HG03097 (cell line): Measurements from ENCODE around the gene EHMT1.

Experiments used
- ATAC-seq: cut with Tn5 transposase; IDR thresholded peaks from one replicate; pipeline ENCODE4 v1.9.1; 2021; ENCODE audit not compliant: unreplicated experiment, low FRiP score

The EHMT1 gene

DNA sequence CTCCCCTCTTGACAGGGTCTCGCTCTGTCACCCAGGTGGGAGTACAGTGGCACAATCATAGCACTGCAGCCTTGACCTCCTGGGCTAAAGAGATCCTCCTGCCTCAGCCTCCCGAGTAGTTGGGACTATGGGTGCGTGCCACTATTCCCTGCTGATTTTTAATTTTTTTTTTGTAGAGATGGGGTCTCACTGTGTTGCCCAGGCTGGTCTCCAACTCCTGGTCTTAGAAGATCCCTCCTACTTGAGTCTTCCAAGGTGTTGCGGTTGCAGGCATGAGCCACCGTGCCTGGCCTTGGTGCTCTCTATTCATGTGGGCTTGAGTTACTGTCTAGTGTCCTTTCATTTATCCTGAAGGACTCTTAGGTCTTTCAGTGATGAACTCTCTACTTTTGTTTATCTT, 24.1 kb downstream of the EHMT1 start:
- ATAC-seq, result no peak

DNA sequence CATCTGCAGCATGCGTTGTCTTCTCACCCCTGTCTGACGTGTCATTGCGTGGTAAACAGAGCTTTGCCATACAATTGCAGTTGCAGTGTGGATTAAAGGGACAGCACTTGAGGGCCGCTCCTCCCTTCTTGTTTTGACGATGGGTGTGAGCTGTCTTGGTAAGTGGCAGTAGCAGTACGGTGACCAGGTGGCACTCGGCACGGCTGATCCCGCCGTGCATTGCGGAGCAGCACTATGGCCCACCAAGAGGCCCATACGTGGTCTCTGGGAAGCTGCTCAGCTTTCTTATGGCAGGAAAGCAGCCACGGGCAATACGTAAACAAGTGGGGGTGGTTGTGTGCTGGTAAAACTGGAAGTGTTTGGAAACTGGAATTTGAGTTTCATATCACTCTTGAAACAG, 25.1 kb downstream of the EHMT1 start:
- ATAC-seq, result no peak

DNA sequence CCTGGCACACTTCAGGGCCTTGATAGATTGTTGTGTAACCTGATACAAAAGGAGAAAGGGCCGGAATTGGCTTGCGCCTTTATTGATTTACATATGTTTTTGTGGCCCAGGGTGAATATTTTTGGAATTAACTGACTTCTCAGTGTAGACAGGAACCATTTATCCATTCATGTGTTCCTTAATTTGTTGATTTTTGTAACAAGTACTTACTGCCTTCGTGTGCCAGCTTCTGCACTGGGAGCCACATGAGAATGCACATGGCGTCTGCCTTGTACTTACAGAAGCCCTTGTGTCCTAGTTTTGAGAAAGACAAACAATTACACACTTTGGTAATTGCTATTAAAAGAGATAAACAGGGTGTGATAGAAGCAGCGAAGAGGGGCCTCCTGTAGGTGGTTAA, 26.4 kb downstream of the EHMT1 start:
- no peak for ATAC-seq

DNA sequence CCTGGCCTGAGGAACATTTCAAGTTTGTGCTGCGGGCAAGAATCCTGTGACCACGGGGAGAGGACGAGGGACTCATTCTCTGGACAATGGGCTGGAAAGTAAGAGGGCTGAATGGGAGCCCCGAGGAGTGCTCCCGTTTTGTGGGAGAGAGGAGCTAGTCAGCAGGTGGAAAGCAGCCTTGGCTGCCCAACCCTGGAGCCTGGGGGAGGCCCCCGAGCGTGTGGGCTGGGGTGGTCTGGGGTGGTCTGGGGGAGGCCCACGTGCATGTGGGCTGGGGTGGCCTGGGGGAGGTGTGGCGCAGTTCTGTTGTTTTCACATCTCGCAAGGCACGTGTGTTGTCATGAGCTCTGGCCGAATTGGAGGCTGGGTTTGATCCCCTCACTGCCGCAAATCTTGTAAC, 27.5 kb downstream of the EHMT1 start:
- ATAC-seq, result no peak

DNA sequence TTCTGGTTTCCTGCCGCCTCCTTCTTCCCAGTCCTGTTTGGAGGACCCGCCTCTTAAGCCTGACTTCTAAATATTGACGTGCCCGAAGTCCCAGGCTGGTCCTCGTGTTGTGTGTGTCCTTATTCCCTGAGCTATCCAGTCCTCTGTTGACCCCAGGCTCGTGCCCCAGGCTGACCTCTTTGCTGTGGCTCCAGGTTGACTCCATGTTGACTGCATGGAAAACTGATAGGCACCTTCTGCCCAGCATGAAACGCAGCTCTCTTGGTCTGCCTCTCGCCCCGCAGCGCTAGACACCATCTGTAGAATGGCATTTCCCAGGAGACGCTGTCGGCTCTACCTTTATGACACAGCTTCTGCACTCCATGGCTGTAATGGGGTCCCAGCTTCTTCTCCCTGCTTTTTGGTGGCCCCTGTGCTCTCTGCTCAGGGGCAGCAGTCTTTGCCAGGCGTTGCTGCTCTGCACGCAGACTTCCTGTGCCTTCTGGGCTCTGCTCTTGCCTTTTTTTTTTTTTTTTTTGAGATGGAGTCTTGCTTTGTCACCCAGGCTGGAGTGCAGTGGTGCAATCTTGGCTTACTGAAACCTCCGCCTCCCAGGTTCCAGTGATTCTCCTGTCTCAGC, 28.4 kb downstream of the EHMT1 start:
- no peak for ATAC-seq

DNA sequence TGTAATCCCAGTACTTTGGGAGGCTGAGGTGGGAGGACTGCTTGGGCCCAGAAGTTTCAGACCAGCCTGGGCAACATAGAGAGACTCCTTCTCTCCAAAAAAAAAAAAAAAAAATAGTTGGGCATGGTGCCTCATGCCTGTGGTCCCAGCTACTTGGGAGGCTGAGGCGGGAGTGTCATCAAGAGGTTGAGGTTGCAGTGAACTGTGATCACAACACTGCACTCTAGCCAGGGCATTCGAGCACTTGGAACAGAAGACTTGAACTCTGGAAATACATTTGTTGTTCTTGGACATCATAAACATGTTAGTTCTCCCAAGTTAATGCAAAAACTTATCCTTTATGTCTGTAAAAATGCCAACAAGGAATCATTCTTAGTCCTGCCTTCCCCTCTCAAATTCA, 29.6 kb downstream of the EHMT1 start:
- ATAC-seq, result no peak

DNA sequence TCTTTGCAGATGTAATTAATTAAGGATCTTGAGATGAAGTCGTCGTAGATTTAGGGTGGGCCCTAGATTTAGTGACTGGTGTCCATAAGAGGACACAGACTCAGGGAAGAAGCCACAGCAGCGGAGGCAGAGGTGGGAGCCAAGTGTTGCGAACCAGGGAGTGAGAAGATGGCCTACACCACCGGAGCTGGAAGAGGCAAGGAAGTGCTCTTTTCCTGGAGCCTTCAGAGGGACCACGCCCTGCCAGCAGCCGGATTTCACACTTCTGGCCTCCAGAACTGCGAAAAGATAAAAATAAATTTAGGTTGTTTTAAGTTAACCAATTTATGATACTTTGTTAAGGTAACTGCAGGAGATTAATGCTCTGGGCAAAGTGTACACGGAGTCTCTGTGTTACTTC, 30.7 kb downstream of the EHMT1 start:
- ATAC-seq, result no peak

DNA sequence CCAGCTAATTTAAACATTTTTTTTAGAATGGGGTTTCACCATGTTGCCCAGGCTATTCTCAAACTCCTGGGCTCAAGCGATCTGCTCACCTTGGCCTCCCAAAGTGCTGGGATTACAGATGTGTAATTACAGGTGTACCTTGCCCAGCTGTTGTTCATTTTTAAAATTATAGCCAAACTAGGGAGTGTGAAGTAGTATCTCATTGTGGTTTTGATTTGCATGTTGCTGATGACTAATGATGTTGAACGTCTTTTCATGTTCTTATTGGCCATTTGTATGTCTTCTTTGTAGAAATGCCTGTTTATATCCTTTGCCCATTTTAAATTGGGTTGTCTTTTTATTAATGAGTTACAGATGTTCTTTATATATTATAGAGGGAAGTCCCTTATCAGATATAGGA, 31.5 kb downstream of the EHMT1 start:
- ATAC-seq, result no peak

DNA sequence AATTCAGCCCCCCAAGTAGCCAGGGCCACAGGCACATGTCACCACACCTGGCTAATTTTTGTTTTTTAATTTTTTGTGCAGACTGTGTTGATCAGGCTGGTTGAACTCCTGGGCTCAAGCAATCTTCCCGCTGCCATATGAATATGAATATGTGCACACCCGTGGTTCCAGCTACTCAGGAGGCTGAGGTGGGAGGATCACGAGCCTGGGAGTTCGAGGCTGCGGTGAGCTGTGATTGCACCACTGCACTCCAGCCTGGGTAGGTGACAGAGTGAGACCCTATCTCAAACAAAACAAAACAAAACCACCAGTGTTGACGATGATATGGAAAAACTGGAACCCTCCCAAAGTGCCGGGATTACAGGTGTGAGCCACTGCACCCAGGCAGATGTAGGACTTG, 32.0 kb downstream of the EHMT1 start:
- ATAC-seq, result no peak

DNA sequence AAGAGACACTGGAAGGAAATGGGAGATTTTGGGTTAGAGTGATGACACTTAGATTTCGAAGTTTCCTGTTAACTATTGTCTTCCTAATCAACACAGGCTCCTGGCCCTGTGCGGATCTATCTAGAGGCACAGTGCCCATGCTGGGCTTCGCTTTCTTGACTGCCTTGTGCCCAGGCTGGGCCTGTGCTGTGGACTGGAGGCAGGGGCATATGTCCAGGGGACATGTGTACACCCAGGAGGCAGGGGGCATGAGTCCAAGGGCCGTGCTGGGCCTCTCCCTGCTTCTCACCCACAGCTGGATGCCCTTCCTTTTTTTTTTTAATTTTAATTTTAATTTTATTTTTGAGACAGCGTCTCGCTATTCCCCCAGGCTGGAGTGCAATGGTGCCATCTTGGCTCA, 37.6 kb downstream of the EHMT1 start:
- ATAC-seq, result no peak

DNA sequence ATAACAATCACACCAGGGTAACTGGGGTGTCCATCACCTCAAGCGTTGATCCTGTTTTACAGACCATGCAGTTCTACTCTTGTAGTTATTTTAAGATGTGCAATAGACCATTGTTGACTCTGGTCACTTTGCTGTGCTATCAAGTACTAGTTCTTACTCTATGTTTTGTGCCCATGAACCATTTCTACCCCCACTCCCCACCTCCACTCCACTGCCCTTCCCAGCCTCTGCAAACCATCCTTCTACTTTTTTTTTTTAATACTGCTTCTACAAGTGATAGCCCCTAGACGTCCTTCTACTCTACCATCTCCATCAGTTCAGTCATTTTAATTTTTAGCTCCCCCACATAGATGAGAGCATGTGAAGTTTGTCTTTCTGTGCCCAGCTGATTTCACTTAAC, 38.8 kb downstream of the EHMT1 start:
- ATAC-seq, result no peak

DNA sequence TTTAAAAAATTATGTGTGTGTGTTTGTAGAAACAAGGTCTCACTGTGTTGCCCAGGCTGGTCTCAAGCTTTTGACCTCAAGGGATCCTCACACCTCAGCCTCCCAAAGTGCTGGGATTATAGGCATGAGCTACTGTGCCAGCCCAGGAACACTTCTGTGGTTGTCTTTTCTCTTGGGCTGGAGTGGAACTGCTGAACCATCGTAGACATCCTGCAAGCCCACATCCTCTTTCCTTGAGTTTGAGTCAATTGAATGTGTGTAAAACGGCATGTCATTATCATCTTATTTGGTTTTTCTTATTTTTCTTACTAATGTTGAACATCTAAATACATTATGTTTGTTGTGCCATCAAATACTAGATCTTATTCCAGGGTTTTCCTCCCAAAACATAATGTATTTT, 40.0 kb downstream of the EHMT1 start:
- ATAC-seq, result no peak

DNA sequence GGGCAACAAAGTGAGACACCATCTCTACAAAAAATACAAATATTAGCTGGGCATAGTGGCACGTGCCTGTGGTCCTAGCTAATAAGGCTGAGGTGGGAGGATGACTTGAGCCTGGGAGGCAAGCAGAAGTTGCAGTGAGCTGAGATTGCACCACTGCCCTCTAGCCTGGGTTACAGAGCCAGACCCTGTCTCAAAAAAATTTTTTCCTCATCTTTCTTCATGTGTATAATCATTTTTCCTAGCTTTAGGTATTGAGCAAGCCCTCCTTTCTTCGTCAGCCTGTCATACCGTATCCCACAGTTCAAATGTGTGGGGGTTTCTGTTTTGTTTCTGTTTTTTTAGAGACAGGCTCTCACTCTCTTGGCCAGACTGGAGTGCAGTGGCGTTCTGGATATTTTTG, 41.3 kb downstream of the EHMT1 start:
- no peak for ATAC-seq

DNA sequence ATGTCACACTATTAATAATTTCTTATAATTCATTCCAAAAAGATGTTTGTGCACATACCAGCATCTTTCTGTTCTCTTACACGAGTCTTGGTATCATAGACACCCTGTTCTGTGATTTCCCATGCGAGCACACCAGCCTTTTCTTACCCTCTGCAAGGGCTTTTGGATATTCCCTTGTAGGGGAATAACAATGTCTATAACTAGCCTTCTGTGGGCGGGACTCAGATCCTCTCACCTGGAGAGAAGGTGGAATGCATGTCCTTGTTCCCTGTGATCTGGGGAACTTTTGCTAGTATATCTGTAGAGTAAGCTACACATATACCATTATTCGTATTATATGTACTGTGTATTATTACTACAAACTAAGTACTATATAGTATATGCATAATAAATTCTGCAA, 44.8 kb downstream of the EHMT1 start:
- no peak for ATAC-seq

DNA sequence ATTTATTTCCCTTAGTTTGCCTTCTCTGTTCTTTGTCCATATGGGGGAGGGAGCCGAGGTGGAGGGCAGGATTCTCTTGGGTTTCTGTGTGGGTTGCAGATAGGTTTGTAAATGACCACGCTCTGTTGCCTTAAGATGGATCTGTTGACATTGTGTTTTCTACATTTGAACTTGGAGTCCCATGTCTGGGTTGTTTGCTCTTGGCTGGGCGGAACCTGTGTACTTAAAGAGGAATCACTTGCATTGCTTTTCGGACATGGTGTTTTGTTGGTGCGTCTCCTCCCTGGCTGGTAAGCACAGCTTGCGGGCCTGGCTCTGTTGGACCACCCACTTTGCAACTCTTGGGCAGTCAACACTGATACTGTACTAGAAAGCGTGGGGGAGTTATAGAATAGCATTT, 45.9 kb downstream of the EHMT1 start:
- no peak for ATAC-seq

DNA sequence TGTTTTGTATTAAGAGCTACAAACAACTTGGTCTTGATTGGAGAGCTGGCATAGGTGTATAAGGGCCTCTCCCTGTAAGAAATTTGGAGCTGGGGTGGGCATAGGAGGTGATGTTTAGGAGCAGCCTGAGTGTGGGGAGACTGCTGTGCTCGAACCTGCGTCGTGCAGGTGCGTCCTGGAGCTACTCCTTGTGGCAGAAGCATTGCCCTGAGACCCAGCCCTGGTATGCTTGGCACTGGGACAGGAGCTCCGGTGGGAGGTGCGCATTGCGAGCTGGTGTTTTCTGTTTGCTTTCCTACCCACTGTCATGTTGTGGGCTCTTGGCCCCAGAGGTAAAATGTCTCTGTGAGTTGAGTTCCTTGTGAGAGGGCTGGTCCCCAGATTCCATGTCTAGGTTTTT, 46.4 kb downstream of the EHMT1 start:
- ATAC-seq, result no peak

DNA sequence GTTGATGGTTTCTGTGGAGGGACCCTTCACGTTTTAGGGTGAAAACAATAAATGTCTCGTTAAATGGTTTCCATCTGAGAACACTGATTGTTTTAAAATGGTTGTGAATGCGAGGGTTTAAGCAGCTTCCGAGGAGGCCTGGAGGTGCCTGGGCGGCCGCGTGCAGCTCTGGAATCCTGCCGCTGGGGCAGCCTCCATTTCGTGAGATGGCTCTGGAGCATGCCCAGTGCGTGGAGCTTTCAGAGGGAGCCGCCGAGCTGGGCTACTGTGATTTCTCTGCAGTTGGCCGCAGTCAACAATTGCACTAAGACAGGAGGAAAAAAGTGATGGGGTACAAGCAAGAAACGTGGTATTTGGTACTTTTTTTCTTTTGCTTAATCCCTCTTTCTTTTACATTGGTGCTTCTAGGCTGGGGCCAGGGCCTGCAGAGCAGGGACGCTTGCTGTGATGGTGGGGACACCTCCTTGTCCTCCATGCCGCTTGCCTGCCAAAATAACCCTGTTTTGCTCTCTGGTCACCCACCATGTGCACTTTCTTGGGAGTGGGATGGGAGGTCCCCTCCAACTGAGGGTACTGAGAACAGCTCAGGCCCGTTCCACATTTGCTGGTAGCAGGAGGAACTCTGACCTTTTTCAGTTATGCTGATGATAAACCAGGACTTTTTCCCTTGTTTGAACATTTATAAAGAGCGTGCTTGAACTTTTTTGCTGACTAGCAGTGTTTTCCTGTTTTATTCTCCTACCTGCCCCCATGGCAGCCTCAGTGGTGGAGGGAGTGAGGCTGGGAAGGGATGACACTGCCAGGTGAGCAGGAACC, 47.1 kb downstream of the EHMT1 start:
- no peak for ATAC-seq

DNA sequence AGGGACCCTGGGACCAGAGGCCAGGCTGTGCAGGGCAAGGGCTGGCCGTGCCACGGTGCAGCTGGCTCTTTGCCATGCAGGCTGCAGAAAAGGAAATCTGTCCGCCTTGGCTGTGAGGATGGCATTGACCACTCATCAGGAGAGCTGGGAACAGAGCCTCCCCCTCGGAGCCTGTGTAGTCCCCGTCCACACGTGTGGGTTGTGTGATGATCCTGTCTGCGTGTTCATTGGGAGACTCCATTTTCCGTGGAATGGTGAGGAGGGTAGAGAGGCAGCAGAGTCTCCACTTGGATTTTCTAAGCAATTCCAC, 47.7 kb downstream of the EHMT1 start:
- no peak for ATAC-seq

DNA sequence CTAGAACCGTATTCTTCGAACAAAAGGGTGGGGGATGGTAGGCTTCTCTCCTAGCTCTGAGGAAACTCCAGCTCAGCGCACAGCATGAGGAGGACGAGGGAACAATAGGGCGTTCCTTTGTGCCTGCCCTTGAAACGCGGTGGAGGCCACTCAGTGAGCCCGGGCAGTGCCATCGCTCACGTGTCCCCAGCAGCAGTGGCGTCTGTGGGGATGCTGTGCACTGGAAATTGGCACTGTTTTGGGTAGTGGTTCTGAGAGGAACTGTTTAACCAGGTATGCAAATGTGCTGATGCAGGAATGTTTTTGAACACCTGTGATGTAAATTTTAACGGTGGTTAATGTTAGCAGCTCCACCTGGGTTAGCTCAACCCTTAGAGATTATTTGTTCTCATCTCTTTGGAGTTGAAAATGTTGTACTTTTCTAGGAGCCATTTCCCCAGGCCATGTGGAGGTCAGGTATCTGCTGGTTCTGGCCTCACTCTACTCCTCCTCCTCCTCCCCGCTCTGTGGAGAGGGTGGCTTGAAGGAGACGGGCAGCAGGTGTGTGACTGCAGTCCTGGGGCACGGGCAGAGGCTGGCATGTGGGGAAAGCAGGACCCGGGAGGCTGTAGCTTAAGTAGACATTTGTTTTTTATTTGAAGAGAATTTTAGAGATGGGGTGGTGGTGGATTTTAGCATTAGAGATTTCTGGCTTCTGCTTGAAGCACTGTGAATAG, 48.3 kb downstream of the EHMT1 start:
- ATAC-seq, result no peak

DNA sequence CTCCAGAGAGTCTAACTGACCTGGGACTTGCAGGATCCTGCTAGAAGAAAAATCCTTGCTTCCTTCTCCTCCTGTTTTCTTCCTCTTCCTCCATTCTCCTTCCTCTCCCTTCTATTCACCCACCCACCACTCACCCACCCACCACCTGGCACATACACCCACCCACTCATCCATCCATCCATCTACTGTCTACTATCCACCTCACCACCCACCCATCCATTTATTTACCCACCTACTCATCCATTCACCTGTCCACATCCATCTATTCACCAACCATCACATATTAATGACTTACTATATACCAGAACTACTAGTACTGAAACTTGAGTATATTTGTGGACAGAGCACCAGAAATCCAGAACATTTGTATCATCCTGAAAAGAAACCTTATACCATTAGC, 49.4 kb downstream of the EHMT1 start:
- no peak for ATAC-seq

DNA sequence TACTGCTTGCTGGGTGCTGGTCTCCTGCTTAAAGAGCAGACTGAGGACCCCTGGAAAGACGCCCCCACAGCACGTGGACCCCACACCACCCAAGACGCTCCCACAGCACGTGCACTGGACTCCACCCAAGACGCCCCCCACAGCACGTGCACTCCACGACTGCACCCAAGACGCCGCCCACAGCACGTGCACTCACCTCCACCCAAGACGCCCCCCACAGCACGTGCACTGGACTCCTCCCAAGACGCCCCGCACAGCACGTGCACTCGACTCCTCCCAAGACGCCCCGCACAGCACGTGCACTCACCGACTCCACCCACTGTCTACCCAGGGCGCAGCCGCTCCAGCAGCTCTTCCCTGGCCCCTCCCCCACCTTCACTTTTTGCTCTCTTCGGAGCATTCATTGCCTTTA, 50.5 kb downstream of the EHMT1 start:
- ATAC-seq, result no peak
